H9 (cell line): ENCODE data around the gene TRAPPC2B. TPM values are rescaled to one million over a fixed set of nuclear protein-coding genes. Genes with fewer than 3 reads are reported as not detected.

ENCODE experiments used
- DNase-seq: peaks from one replicate; pipeline ENCODE4 v3.0.0-alpha.2; 2017
- H2AFZ ChIP-seq: one replicate; pipeline ENCODE4 v1.6.1; 2013; ENCODE audit warnings: mild to moderate bottlenecking, low read length, control low read depth, moderate library complexity
- H2AK5ac ChIP-seq: 2 replicates; pipeline ENCODE4 v1.6.1; 2013; ENCODE audit warnings: low read length, control low read depth, mixed read lengths; ENCODE audit not compliant: insufficient read length
- H2BK120ac ChIP-seq: one replicate; pipeline ENCODE4 v1.6.1; 2013; ENCODE audit warnings: low read depth, mild to moderate bottlenecking, low read length, control low read depth, inconsistent platforms; ENCODE audit not compliant: poor library complexity, severe bottlenecking
- H2BK12ac ChIP-seq: 2 replicates; pipeline ENCODE4 v1.6.1; 2013; ENCODE audit warnings: low read length, control low read depth, mixed read lengths, low read depth; ENCODE audit not compliant: insufficient read length
- H2BK15ac ChIP-seq: 2 replicates; pipeline ENCODE4 v1.6.1; 2013; ENCODE audit warnings: low read depth, low read length, control low read depth
- H2BK20ac ChIP-seq: one replicate; pipeline ENCODE4 v1.6.1; 2013; ENCODE audit warnings: low read depth, mild to moderate bottlenecking, low read length, control low read depth, inconsistent platforms; ENCODE audit not compliant: poor library complexity, severe bottlenecking
- H2BK5ac ChIP-seq: 2 replicates; pipeline ENCODE4 v1.6.1; 2013; ENCODE audit warnings: low read length, control low read depth, mixed read lengths; ENCODE audit not compliant: insufficient read length
- H3K14ac ChIP-seq: 2 replicates; pipeline ENCODE4 v1.6.1; 2013; ENCODE audit warnings: low read length, control low read depth; ENCODE audit not compliant: insufficient read depth
- H3K18ac ChIP-seq: 2 replicates; pipeline ENCODE4 v1.6.1; 2013; ENCODE audit warnings: low read depth, mild to moderate bottlenecking, mixed read lengths, low read length, control low read depth; ENCODE audit not compliant: insufficient read length
- H3K23ac ChIP-seq: 2 replicates; pipeline ENCODE4 v1.6.1; 2013; ENCODE audit warnings: low read length, control low read depth, mixed read lengths, low read depth; ENCODE audit not compliant: insufficient read length
- H3K23me2 ChIP-seq: 2 replicates; pipeline ENCODE4 v1.6.1; 2013; ENCODE audit warnings: low read depth, mild to moderate bottlenecking, mixed read lengths, low read length, control low read depth; ENCODE audit not compliant: insufficient read length, poor library complexity, severe bottlenecking
- H3K27ac ChIP-seq: 2 replicates; pipeline ENCODE4 v1.5.1; 2013; ENCODE audit warnings: low read length, control low read depth, mixed read lengths, low read depth; ENCODE audit not compliant: insufficient read length
- H3K27me3 ChIP-seq: 2 replicates; pipeline ENCODE4 v1.6.1; 2013; ENCODE audit warnings: low read length, control low read depth, inconsistent platforms; ENCODE audit not compliant: insufficient read depth
- H3K4ac ChIP-seq: 2 replicates; pipeline ENCODE4 v1.6.1; 2013; ENCODE audit warnings: low read depth, mild to moderate bottlenecking, control low read depth, inconsistent platforms, low read length, moderate library complexity
- H3K4me1 ChIP-seq: 2 replicates; pipeline ENCODE4 v1.6.1; 2013; ENCODE audit warnings: low read length, control low read depth, inconsistent platforms; ENCODE audit not compliant: insufficient read depth
- H3K4me2 ChIP-seq: 2 replicates; pipeline ENCODE4 v1.6.1; 2013; ENCODE audit warnings: low read length, control low read depth, mixed read lengths; ENCODE audit not compliant: insufficient read length, insufficient read depth
- H3K56ac ChIP-seq: 2 replicates; pipeline ENCODE4 v1.6.1; 2013; ENCODE audit warnings: low read depth, mild to moderate bottlenecking, mixed read lengths, low read length, control low read depth; ENCODE audit not compliant: insufficient read length
- H3K79me1 ChIP-seq: 2 replicates; pipeline ENCODE4 v1.6.1; 2013; ENCODE audit warnings: low read depth, mild to moderate bottlenecking, moderate library complexity, low read length, control low read depth, inconsistent platforms; ENCODE audit not compliant: insufficient read depth, poor library complexity, severe bottlenecking
- H3K79me2 ChIP-seq: 2 replicates; pipeline ENCODE4 v1.6.1; 2013; ENCODE audit warnings: low read length, control low read depth, inconsistent platforms; ENCODE audit not compliant: insufficient read depth
- H3K9ac ChIP-seq: 2 replicates; pipeline ENCODE4 v1.6.1; 2013; ENCODE audit warnings: low read length, control low read depth, mixed read lengths; ENCODE audit not compliant: insufficient read length; ENCODE audit errors: extremely low read depth
- H3K9me3 ChIP-seq: one replicate; pipeline ENCODE4 v1.6.1; 2013; ENCODE audit warnings: low read depth, low read length, inconsistent platforms; ENCODE audit not compliant: control insufficient read depth
- H3T11ph ChIP-seq: one replicate; pipeline ENCODE4 v1.6.1; 2013; ENCODE audit warnings: mild to moderate bottlenecking, low read length, control low read depth, inconsistent platforms
- H4K20me1 ChIP-seq: one replicate; pipeline ENCODE4 v1.6.1; 2013; ENCODE audit not compliant: control insufficient read depth, insufficient read length, insufficient read depth
- H4K5ac ChIP-seq: 2 replicates; pipeline ENCODE4 v1.6.1; 2013; ENCODE audit warnings: low read depth, mild to moderate bottlenecking, mixed read lengths, low read length, control low read depth; ENCODE audit not compliant: insufficient read length
- H4K8ac ChIP-seq: replicated peaks from 2 replicates; pipeline ENCODE4 v1.6.1; 2013; ENCODE audit warnings: low read length, control low read depth, mixed read lengths, low read depth; ENCODE audit not compliant: insufficient read length
- H4K91ac ChIP-seq: 2 replicates; pipeline ENCODE4 v1.6.1; 2013; ENCODE audit warnings: low read depth, mild to moderate bottlenecking, moderate library complexity, mixed read lengths, low read length, control low read depth; ENCODE audit not compliant: insufficient read length
- H3K27ac Mint-ChIP-seq, 3 experiments: 2 replicates in 2 of 3; 3 replicates in 1 of 3; pipeline ENCODE4 v1.8.0; 2020 to 2021; ENCODE audit warnings: mixed read lengths in 3 of 3, mild to moderate bottlenecking in 1 of 3, moderate library complexity in 1 of 3
- H3K27me3 Mint-ChIP-seq: 2 replicates; pipeline ENCODE4 v1.8.0; 2021; ENCODE audit warnings: low read depth, mild to moderate bottlenecking, moderate library complexity, mixed read lengths
- H3K36me3 Mint-ChIP-seq, 3 experiments: 2 replicates in 2 of 3; 3 replicates in 1 of 3; pipeline ENCODE4 v1.8.0; 2020 to 2021; ENCODE audit warnings: low read depth in 3 of 3, mixed read lengths in 3 of 3; ENCODE audit not compliant: insufficient read depth in 1 of 3
- H3K4me1 Mint-ChIP-seq, 2 experiments: 2 replicates each; pipeline ENCODE4 v1.8.0; 2020; ENCODE audit warnings: mixed read lengths in 2 of 2
- H3K4me3 Mint-ChIP-seq, 2 experiments: 2 replicates in 1 of 2; 3 replicates in 1 of 2; pipeline ENCODE4 v1.8.0; 2020 to 2021; ENCODE audit warnings: mild to moderate bottlenecking in 2 of 2, mixed read lengths in 2 of 2, moderate library complexity in 1 of 2
- H3K9me3 Mint-ChIP-seq, 2 experiments: 2 replicates in 1 of 2; 3 replicates in 1 of 2; pipeline ENCODE4 v1.8.0; 2020; ENCODE audit warnings: mild to moderate bottlenecking in 2 of 2, mixed read lengths in 2 of 2, moderate library complexity in 1 of 2
- CTCF ChIP-seq: fragments of 200-600 bp; sonication (generic); conservative IDR thresholded peaks from 3 replicates; pipeline ENCODE4 v1.8.0; 2021; ENCODE audit warnings: antibody characterized with exemption, mild to moderate bottlenecking
- WGBS: extraction: QIAGEN DNeasy Blood & Tissue Kit; methylation state at CpG from one replicate; pipeline ENCODE4 v1.1.7; 2013; ENCODE audit warnings: missing lambda C conversion rate, low lambda C conversion rate, mixed read lengths; ENCODE audit not compliant: insufficient read length; ENCODE audit errors: extremely low coverage; 5-methylcytosine and 5-hydroxymethylcytosine counted together
- total RNA-seq: library from RNA; stranded (reverse); gene quantifications from 2 replicates; pipeline ENCODE4 v1.2.1, GENCODE V29; 2021

Gene TRAPPC2B
- total RNA-seq, 1 experiment from 2014 or later: 12.4 TPM

- no peak overlapping the region for H3T11ph ChIP-seq
- no peak overlapping the region for H2AFZ ChIP-seq
- H4K8ac ChIP-seq: no peak overlapping the region
- H3K23me2 ChIP-seq: no peaks in the 10 kb centered on the region
- H2BK5ac ChIP-seq: no peak overlapping the region
- WGBS: no CpG with 5 or more reads among the region's 1 CpG
- peaks cover 19% of the 10 kb centered on the region for H3K27me3 Mint-ChIP-seq
- no peaks in the 10 kb centered on the region for H3K79me1 ChIP-seq
- H3K14ac ChIP-seq: no peak overlapping the region
- H3K4me3 Mint-ChIP-seq: peak overlapping the region; percentile 80 to 90
- peak overlapping the region; percentile 56 for H3K4me2 ChIP-seq
- H3K56ac ChIP-seq: no peak overlapping the region
- H3K27ac ChIP-seq: no peak overlapping the region
- H3K4ac ChIP-seq: no peak overlapping the region
- H3K27ac Mint-ChIP-seq: peak overlapping the region; percentile 84 to 99 (median 94)
- no peak overlapping the region for H4K5ac ChIP-seq
- no peak overlapping the region for H3K18ac ChIP-seq
- H2BK20ac ChIP-seq: no peak overlapping the region
- H2BK120ac ChIP-seq: no peak overlapping the region
- no peak overlapping the region for H2AK5ac ChIP-seq
- H2BK12ac ChIP-seq: no peak overlapping the region
- TF ChIP-seq CTCF: no peak
- H3K9me3 Mint-ChIP-seq: no peaks in the 10 kb centered on the region
- no peak for DNase-seq
- no peaks in the 10 kb centered on the region for H4K20me1 ChIP-seq
- no peak overlapping the region for H3K23ac ChIP-seq
- no peaks in the 10 kb centered on the region for H3K9me3 ChIP-seq
- H4K91ac ChIP-seq: no peak overlapping the region
- H3K4me1 ChIP-seq: no peaks in the 10 kb centered on the region
- peaks cover under 1 to 13% (median 10%) of the 10 kb centered on the region in 3 experiments for H3K36me3 Mint-ChIP-seq
- no peak overlapping the region for H2BK15ac ChIP-seq
- H3K4me1 Mint-ChIP-seq: peaks cover 23 to 31% of the 10 kb centered on the region in 2 experiments
- H3K9ac ChIP-seq: peak overlapping the region; percentile 63
- peaks cover 2% of the 10 kb centered on the region; the same call in 1 of the 2 replicates for H3K79me2 ChIP-seq
- H3K27me3 ChIP-seq: no peaks in the 10 kb centered on the region
These were observed 43.5 kb upstream of the TRAPPC2B start for GRCh38 chr19:57319869-57320179.
